Measurements from ENCODE around the gene AMN.

DNA sequence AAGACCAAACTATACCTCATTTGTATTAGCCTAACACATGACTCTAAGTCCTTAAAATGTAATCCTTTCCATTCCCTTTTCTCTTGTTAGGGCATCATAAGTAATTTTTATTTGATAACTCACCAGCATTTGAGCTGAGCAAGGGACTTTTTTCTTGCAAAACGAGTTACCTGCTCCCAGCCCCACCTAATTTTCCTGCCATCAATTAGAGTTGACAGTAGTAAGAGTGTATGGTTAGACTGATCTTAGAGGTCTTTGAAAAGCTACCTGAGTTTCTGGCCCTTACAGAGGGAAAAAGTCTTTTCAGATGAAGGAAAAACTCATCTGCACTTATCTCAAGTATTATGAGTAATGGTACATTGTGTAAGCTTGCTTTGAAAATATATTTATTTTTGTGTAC lies 33.7 kb upstream of the AMN start:
- TF ChIP-seq POLR2A (IDR thresholded peaks at IDR 0.05), result no peak
- TF ChIP-seq, protein P1, sequence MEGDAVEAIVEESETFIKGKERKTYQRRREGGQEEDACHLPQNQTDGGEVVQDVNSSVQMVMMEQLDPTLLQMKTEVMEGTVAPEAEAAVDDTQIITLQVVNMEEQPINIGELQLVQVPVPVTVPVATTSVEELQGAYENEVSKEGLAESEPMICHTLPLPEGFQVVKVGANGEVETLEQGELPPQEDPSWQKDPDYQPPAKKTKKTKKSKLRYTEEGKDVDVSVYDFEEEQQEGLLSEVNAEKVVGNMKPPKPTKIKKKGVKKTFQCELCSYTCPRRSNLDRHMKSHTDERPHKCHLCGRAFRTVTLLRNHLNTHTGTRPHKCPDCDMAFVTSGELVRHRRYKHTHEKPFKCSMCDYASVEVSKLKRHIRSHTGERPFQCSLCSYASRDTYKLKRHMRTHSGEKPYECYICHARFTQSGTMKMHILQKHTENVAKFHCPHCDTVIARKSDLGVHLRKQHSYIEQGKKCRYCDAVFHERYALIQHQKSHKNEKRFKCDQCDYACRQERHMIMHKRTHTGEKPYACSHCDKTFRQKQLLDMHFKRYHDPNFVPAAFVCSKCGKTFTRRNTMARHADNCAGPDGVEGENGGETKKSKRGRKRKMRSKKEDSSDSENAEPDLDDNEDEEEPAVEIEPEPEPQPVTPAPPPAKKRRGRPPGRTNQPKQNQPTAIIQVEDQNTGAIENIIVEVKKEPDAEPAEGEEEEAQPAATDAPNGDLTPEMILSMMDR (IDR thresholded peaks at IDR 0.05), result no peak

Data from Peyer's patch (tissue), 4 donors.